AG04450 (cell line): ENCODE measurements around the gene SPDYE3. TPM values are rescaled to one million over a fixed set of nuclear protein-coding genes. Genes with fewer than 3 reads are reported as not detected.

ENCODE experiments used
- polyA plus RNA-seq: library from polyadenylated mRNA; depleted of rRNA; stranded (reverse); fragments of >200 nt; gene quantifications from 2 replicates; pipeline ENCODE4 v1.2.3, GENCODE V29; 2011; rRNA removed
- small RNA-seq: library from RNA; depleted of rRNA; stranded (forward); fragments of <200 nt; gene quantifications from one replicate; pipeline ENCODE3, GENCODE V24; 2012; ENCODE audit warnings: low read depth; ENCODE audit not compliant: insufficient read length

Gene SPDYE3
- polyA plus RNA-seq, 1 experiment: not detected

Small RNA genes within 50 kb of the gene (small RNA-seq; reads per million reads assigned to genes)
- gene RF00019: not detected

Other genes starting within 250 kb of the SPDYE3 start
- 35.3 and 37.0 TPM in 2 replicates for gene ZNF3, start 226.0 kb upstream of the SPDYE3 start, polyA plus RNA-seq
- gene COPS6, start 218.7 kb upstream of the SPDYE3 start, polyA plus RNA-seq: 265 and 308 TPM in 2 replicates
- 39.5 and 44.2 TPM in 2 replicates for gene MCM7, start 206.3 kb upstream of the SPDYE3 start, polyA plus RNA-seq
- gene AP4M1, start 206.1 kb upstream of the SPDYE3 start, polyA plus RNA-seq: 25.4 and 26.1 TPM in 2 replicates
- 28.2 and 31.2 TPM in 2 replicates for gene TAF6, start 188.3 kb upstream of the SPDYE3 start, polyA plus RNA-seq
- gene CNPY4, start 188.1 kb upstream of the SPDYE3 start, polyA plus RNA-seq: 26.3 and 29.7 TPM in 2 replicates
- gene MBLAC1, start 180.7 kb upstream of the SPDYE3 start, polyA plus RNA-seq: 0.55 and 0.56 TPM in 2 replicates
- gene LAMTOR4, start 158.8 kb upstream of the SPDYE3 start, polyA plus RNA-seq: 122 and 160 TPM in 2 replicates
- 3.5 and 6.2 TPM in 2 replicates for gene TRAPPC14, start 149.0 kb upstream of the SPDYE3 start, polyA plus RNA-seq
- gene GAL3ST4, start 139.1 kb upstream of the SPDYE3 start, polyA plus RNA-seq: 14.4 and 16.0 TPM in 2 replicates
- 2.6 TPM in 2 replicates for gene GPC2, start 130.3 kb upstream of the SPDYE3 start, polyA plus RNA-seq
- gene STAG3, start 129.8 kb upstream of the SPDYE3 start, polyA plus RNA-seq: 0.15 and 0.22 TPM in 2 replicates
- 0.42 TPM in 1 of 2 replicates, not detected in the other for gene PVRIG, start 87.8 kb upstream of the SPDYE3 start, polyA plus RNA-seq
- gene PILRB, start 50.4 kb downstream of the SPDYE3 start, polyA plus RNA-seq: 6.6 and 7.0 TPM in 2 replicates
- 0.30 and 0.37 TPM in 2 replicates for gene PILRA, start 65.8 kb downstream of the SPDYE3 start, polyA plus RNA-seq
- 0.89 and 1.5 TPM in 2 replicates for gene ZCWPW1, start 121.0 kb downstream of the SPDYE3 start, polyA plus RNA-seq
- gene MEPCE, start 122.1 kb downstream of the SPDYE3 start, polyA plus RNA-seq: 9.1 and 10.1 TPM in 2 replicates
- gene PPP1R35, start 128.8 kb downstream of the SPDYE3 start, polyA plus RNA-seq: 7.5 and 11.8 TPM in 2 replicates
- 0.76 and 1.3 TPM in 2 replicates for gene SPACDR, start 156.6 kb downstream of the SPDYE3 start, polyA plus RNA-seq
- 10.2 and 11.3 TPM in 2 replicates for gene TSC22D4, start 171.5 kb downstream of the SPDYE3 start, polyA plus RNA-seq
- gene NYAP1, start 176.2 kb downstream of the SPDYE3 start, polyA plus RNA-seq: 0.35 and 0.38 TPM in 2 replicates
- gene AGFG2, start 231.5 kb downstream of the SPDYE3 start, polyA plus RNA-seq: 5.7 and 6.4 TPM in 2 replicates